Muscle of arm (tissue), 12 donors: Measurements from ENCODE around the gene TMIGD3. TPM values are rescaled to one million over a fixed set of nuclear protein-coding genes. Genes with fewer than 3 reads are reported as not detected.

Experiments used
- DNase-seq: peaks from one replicate; pipeline ENCODE4 v3.0.0-alpha.2; 2013
- polyA plus RNA-seq, 12 donors: library from polyadenylated mRNA; unstranded; fragments of 120-200 nt; gene quantifications; one replicate each; pipeline ENCODE4 v1.2.1, GENCODE V29; 2013; ENCODE audit not compliant: insufficient read length in 12 of 12

Gene TMIGD3
- polyA plus RNA-seq, 12 donors: 0.28 to 1.1 (median 0.61) TPM; not detected in 2

GRCh38 chr1:111448482-111448917 is 54.9 kb downstream of the TMIGD3 start:
- no peak for DNase-seq

- no peak for DNase-seq
Observed at GRCh38 chr1:111446967-111447892, 56.2 kb downstream of the TMIGD3 start.

DNA sequence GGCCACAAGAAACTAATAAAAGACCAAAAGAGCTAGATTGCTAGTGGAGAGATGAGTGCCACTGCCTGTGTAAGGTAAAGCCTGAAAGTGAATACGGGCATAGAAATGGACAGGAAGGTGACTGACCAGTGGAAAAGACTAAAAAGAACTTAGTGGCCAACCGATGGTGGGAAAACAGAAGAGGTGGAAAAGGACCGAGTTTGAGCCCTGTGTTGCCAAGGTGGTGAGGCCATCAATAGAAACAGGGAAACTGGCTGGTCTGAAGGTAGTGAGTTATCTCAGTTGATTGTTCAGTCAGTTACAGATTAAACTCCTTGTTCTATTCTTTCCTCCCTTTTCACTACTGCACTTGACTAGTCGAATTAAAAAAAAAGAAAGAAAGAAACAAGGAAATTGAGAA is 56.9 kb downstream of the TMIGD3 start:
- no peak for DNase-seq

DNA sequence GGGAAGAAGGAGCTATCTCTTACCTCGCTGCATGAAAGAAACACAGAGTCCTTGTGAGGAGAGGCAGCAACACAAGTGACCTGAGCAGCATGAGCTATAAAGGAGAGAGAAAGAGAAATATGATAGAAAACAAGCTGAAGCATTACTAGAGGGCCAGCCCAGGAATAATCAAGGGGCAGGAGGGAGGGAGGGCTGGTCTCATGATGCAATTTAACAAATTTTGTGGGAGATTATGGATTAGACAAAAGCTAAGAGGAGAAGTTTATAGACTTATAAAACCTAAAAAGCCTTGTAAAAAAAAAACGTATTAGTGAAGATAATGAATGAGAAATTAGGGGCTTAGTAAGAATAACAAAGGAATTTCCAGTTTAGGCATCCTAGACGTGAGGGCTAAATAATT is 59.4 kb downstream of the TMIGD3 start:
- no peak for DNase-seq

DNA sequence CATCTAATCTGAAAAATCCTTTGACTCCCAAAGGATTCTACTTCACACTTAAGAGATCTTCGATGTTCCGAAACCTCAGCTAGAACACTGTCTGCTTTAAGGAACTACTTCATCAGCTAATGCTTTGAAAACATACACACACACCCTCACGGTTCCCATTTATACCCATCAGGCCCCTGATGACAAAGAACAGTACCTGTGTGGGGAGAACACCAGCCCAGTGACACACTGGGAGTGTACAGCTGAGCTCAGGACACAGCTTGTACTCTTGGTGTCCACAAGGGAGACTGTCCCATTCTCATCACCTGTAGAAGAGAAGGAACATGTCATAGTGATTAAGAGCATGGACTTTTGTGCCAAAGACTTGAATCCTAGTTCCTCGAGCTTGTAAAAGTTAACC is 61.0 kb downstream of the TMIGD3 start:
- no peak for DNase-seq

DNA sequence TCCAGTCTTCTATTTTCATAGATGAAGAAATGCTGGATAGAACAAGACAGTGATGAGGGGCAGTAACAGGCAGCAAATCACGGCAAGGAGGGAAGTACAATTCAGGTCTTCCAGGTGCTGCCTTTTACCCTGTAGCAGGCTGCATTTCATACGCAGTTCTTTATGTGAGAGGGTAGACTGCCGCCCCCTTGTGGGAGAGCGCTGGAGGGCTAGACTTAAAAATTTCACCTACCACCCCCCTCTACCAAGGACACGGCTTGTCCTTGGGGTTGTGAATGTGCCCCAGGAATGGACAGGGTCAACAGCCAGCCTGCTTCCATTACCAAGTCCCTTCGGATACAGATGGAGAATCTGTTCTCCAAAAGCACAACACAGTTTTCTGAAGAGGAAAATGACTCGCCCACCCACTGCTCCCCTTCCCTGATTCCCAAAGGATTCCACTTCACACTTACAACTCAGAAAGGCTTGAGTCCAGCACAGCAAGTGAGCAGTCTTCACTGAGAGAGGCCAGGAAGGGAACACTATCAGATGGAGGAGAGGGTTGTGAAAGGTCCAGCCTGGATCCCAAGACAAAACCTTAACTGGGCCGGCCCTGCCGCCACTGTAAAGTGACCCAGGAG is 61.8 kb downstream of the TMIGD3 start:
- no peak for DNase-seq

DNA sequence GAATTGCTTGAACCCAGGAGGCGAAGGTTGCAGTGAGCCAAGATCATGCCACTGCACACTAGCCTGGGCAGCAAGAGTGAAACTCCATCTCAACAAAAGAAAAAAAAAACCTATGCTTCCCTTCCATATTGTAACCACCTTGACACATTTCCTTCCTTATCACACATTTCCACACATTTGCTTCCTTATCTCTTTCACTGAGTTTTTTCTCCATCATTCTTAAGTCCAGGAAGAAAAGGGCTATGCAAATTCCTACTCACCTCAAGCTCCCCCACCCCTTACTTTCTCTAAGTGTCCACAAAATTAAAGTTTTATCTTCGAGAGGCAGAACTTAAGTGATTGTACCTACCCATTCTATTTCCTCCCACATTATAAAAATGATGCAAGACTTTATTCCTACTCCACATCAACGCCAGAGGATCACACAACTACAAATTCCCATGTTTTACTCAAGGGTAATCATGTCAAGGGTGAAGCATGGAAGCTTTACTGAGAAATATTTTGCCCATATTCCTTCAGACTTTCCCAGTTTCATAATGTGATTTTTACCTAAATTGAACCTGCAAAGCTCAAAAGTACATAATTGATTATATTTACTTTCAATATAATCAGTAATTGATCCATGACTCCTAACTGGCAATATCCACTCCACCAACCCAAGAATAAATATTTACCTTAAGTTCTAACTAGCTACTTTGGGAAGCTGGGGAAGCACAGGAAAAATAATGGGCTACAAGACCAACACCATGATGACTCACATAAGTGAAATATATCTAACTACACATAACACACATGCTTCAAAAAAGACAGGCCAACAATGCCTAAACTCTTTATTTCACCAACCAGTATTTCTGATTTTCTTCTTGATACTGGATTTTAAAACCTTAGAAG is 63.7 kb downstream of the TMIGD3 start:
- DNase-seq: no peak

GRCh38 chr1:111436726-111437125 is 66.7 kb downstream of the TMIGD3 start:
- no peak for DNase-seq

Other genes starting within 250 kb of the TMIGD3 start
- not detected for gene CHIA, start 212.8 kb downstream of the TMIGD3 start, polyA plus RNA-seq
- gene OVGP1, start 75.9 kb downstream of the TMIGD3 start, polyA plus RNA-seq: 1 to 10 TPM in 9 of 12 donors, under 1 TPM in 1, not detected in 2; 0.80 to 2.8 (median 1.7) TPM
- 10 to 100 TPM in 11 of 12 donors, not detected in 1; 31.2 to 45.2 (median 37.6) TPM for gene WDR77, start 54.4 kb downstream of the TMIGD3 start, polyA plus RNA-seq
- 100 to 1,000 TPM in 11 of 12 donors, not detected in 1; 148 to 324 (median 295) TPM for gene ATP5PB, start 54.2 kb downstream of the TMIGD3 start, polyA plus RNA-seq
- gene C1orf162, start 29.6 kb downstream of the TMIGD3 start, polyA plus RNA-seq: 10 to 100 TPM in 1 of 12 donors, 1 to 10 TPM in 9, not detected in 2; 2.3 to 12.5 (median 4.6) TPM
- gene ADORA3, start within 50 bp of the TMIGD3 start, polyA plus RNA-seq: under 1 TPM in 10 of 12 donors, not detected in 2; 0.26 to 0.81 (median 0.44) TPM
- 10 to 100 TPM in 11 of 12 donors, not detected in 1; 51.4 to 76.6 (median 61.9) TPM for gene RAP1A, start 116.2 kb upstream of the TMIGD3 start, polyA plus RNA-seq
- 10 to 100 TPM in 11 of 12 donors, not detected in 1; 11.3 to 79.0 (median 43.3) TPM for gene INKA2, start 235.8 kb upstream of the TMIGD3 start, polyA plus RNA-seq